A549 treated with Mapracorat at 1 μM for 4 hours (cell line): ENCODE measurements around the gene TCN2. TPM values are rescaled to one million over a fixed set of nuclear protein-coding genes. Genes with fewer than 3 reads are reported as not detected.

ENCODE experiments used
- total RNA-seq: library from RNA; stranded (reverse); fragments of 200-300 nt; extraction: Qiagen RNA extraction; gene quantifications from 5 replicates; pipeline ENCODE4 v1.2.3, GENCODE V29; 2022

Gene TCN2
- 4.5 to 5.4 TPM (median 4.9 TPM) in 5 replicates for total RNA-seq

DNA sequence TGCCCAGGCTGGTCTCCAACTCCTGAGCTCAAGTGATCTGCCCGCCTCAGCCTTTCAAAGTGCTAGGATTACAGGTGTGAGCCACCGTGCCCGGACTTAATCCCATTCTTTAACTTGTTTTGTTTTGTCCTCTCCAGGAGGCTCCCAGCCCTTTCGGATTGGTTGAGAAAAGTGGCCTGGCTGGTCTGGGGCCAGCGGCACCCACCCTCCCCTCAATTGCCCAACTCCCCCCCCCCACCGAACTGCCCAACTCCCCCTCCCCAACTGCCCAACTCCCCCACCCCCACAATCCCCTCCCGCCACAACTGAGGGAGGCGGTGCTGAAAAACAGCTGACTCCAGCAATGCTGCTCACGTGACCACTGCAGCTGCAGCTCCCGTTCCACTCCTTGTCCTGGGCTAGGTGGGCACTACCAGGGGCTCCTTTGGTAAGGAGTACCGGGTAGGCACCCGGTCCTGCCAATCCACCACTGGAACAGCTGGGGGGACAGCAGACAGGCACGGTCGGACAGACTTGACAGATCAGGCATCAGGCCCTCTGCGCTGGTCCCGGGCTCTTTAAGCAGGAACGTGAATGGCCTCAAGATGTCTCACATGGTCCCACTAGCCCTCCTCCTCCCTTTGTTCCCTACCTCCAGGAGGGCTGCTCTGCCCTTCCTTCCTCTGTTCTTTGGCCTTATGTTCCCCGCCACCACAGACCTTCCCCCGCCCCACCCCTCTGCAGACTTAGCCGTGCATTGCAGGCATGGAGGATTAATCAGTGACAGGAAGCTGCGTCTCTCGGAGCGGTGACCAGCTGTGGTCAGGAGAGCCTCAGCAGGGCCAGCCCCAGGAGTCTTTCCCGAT is at the start of gene TCN2:
Gene TCN2, plus strand, starts transcription at position 720 of the 845 bp plus-strand sequence. CDS start 158 bp downstream, outside the sequence.

GRCh38 chr22:30574095-30574981 is 32.6 kb upstream of the TCN2 start, which contains the start of gene GAL3ST1:
Gene GAL3ST1 (minus strand): TSS chr22:30574665. CDS start chr22:30557392, 17,273 bp downstream.

DNA sequence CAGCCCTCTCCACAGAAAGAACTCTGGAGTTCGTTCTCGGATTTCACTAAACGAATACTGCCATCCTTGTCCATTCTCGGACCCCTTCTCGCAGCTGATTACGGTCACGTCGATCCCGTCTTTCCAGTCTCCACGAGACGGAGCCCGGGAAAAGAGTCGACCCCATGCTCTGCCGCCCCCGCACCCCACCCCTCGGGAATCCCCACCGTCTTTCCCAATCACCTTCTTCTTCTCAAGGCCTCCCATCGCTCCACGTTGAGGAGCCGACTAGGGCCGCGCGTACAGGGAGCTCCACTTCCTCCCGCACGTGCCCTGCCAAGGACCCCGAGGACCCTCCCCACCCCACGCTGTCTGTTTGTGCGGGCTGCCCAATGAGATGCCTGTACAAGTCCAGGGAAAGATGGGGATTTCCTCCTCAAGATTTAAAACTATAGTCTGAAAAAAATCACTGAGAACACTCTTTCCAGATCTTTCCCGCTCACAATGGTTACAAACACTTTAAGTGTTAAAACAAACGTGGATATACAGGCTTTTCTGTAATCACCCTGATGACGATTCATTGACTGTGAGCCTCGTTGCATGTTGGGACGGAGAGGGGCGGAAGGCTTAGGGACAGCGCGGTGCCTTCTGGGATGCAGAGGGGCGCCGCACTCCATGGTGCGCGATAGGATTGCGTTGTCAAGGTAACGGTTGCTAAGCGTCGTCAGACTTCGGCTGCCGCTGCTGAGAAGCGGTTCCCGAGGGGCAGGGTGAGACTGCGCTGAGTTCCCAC is 15.2 kb upstream of the TCN2 start, which contains the start of gene PES1:
Gene PES1, minus strand, starts transcription at position 323 of the 772 bp plus-strand sequence. Its CDS starts 77 bp downstream, at position 246.

GRCh38 chr22:30635273-30636225 is 28.6 kb downstream of the TCN2 start, which contains the start of gene SLC35E4:
Gene SLC35E4 (plus strand): TSS chr22:30635781. CDS start chr22:30636451, 670 bp downstream.

DNA sequence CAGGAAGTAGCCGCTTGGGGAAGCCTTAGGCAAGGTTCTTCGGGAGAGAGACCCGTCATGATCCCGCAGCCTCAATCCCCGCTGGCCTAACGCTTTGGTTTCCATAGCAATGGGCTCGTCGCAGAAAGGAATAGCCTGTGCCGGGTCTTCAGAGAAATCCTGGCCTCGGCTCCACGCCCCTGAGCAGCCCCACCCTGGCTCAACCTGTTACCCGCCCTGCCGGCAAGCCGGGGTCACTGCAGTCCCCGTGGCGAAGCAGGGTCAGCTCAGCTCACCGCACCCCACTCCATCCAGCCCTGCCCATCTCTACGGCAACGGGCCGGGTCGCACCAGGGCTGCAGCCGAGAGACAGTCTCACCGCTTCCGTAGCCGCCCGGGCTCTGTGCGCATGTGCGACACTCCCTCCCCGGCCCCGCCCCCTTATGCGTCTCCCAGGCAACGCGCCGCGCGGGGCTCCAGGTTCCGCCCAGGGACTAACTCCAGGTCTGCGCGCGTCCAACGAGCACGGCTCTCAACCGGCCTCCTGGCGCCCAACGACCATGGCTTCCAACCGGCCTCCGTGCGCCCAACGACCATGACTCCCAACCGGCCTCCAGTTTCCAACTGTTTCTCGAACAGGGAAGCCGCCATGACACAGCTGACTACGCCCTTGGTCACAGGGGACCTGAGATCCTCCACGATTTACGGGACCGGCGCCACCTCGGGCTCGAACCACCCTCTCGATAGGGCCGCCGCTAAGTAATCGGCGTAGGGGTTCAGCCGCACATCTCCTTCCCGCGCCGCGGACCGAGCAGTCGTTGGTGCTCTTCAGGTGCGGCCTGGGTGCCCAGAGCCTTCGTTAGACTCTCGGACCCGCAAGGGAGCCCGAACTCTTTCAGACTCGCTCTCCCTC is 60.8 kb downstream of the TCN2 start, which contains the start of gene DUSP18:
Gene DUSP18, minus strand, starts transcription at position 382 of the 892 bp plus-strand sequence. CDS start 3,872 bp downstream, outside the sequence.

Other genes starting within 250 kb of the TCN2 start
- 16.0 to 23.8 TPM (median 21.7 TPM) in 5 replicates for gene RNF215, start 219.8 kb upstream of the TCN2 start, total RNA-seq
- gene SEC14L2, start 210.2 kb upstream of the TCN2 start, total RNA-seq, result 48.2 to 79.6 TPM (median 70.6 TPM) in 5 replicates
- 59.6 to 71.2 TPM (median 69.2 TPM) in 5 replicates for gene MTFP1, start 181.4 kb upstream of the TCN2 start, total RNA-seq
- gene SEC14L3, start 135.2 kb upstream of the TCN2 start, total RNA-seq, result not detected in 5 replicates
- 4.6 to 6.3 TPM (median 5.8 TPM) in 5 replicates for gene SEC14L4, start 101.5 kb upstream of the TCN2 start, total RNA-seq
- gene SEC14L6, start 60.4 kb upstream of the TCN2 start, total RNA-seq, result not detected in 5 replicates
- gene GAL3ST1, start 32.5 kb upstream of the TCN2 start, total RNA-seq, result 7.0 to 11.7 TPM (median 11.1 TPM) in 5 replicates
- 101 to 120 TPM (median 108 TPM) in 5 replicates for gene PES1, start 15.3 kb upstream of the TCN2 start, total RNA-seq
- 5.0 to 7.3 TPM (median 6.2 TPM) in 5 replicates for gene SLC35E4, start 28.6 kb downstream of the TCN2 start, total RNA-seq
- gene DUSP18, start 60.7 kb downstream of the TCN2 start, total RNA-seq, result 3.3 to 5.4 TPM (median 4.8 TPM) in 5 replicates
- gene OSBP2, start 87.7 kb downstream of the TCN2 start, total RNA-seq, result 8.0 to 10.3 TPM (median 9.2 TPM) in 5 replicates